Measurements from ENCODE around the gene PTPRJ. TPM values are rescaled to one million over a fixed set of nuclear protein-coding genes. Genes with fewer than 3 reads are reported as not detected.
A peak's percentile ranks its signal among the peaks of the same experiment; 100 is the strongest.
"Not testable (repeated sequence)": the region's sequence is repeated elsewhere in the genome, so short reads cannot be mapped to it uniquely, and the experiment has no call there.

Gene PTPRJ
- total and polyA plus RNA-seq, 2 experiments from 2014 or later, result 4.5 to 9.5 TPM

DNA sequence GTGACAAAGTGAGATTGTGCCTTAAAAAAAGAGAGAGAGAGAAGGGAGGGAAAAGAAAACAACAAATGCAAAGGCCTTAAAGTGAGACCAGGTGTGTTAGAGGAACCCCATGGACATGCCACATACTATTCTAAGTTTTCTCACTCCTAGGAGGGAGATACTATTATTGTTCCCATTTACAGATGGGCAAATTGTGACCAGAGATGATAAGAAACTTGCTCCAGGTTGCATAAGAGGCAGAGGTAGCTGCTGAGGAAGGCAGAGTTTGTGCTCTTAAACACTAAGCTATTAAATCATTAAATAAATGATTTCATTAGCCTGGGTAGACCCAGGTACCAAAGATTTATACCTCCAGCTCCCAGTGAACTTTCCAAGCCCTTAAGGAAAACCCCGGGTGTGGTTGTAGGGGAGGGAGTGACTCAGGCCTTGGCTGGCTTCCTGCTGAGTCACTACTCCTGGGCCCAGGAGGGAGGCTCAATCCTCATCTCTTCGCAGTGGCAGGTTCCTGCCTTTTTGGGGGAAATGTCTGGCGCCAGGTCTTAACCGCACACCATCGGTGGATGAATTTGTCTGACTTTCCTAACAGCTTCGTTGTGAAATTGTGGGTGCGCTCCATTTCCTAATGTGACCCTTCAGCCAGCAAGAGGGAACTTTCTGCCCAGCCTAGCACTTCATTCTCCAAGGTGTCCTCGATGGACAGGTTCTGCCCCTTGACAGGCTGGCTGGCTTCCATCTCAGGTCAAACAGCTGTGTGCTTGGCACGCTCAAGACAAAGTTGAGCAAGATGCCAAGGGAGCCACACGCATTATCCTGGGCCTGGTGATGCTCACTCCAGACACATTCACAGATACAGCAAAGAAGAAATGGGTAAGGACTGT is 33.4 kb upstream of the PTPRJ start:
- Histone ChIP-seq H3K36me3 (ENCODE audit: low read depth) (no peaks in the 10 kb centered on the region), H3K9me3 (ENCODE audit: low read depth) (no peaks in the 10 kb centered on the region), H3K4me2 (ENCODE audit: unreplicated experiment) (peak overlapping the region; percentile 45), H4K20me1 (ENCODE audit: insufficient read depth) (no peaks in the 10 kb centered on the region), H3K9ac (peak overlapping the region; percentile 39), H2AFZ (no peak overlapping the region), H3F3A (ENCODE audit: insufficient read depth) (peaks cover 15% of the 10 kb centered on the region), H3K27ac (peak overlapping the region; percentile 79), H3K9me2 (ENCODE audit: insufficient read depth) (no peaks in the 10 kb centered on the region), H3K79me2 (ENCODE audit: insufficient read depth) (no peaks in the 10 kb centered on the region), H3K4me1 (ENCODE audit: insufficient read depth) (peaks cover 22% of the 10 kb centered on the region), H3K4me3 (no peak overlapping the region), H3K27me3 (replicated peaks; ENCODE audit: insufficient read depth) (no peaks in the 10 kb centered on the region)
- DNase-seq, result peak; percentile 98
- TF ChIP-seq EZH2 (IDR thresholded peaks at IDR 0.05; ENCODE audit: insufficient read depth, poor library complexity, severe bottlenecking) (no peak), EZH2phosphoT487 (IDR thresholded peaks at IDR 0.05; ENCODE audit: insufficient read depth, low read depth) (no peak)
- 4 to 5% methylated on average over 9 to 10 of the region's 10 CpGs for WGBS, 2 experiments (ENCODE audit: low coverage in 1 of 2, low lambda C conversion rate in 2 of 2, missing lambda C conversion rate in 2 of 2)
- in situ Hi-C loops (cut with MboI), result no loop called here

DNA sequence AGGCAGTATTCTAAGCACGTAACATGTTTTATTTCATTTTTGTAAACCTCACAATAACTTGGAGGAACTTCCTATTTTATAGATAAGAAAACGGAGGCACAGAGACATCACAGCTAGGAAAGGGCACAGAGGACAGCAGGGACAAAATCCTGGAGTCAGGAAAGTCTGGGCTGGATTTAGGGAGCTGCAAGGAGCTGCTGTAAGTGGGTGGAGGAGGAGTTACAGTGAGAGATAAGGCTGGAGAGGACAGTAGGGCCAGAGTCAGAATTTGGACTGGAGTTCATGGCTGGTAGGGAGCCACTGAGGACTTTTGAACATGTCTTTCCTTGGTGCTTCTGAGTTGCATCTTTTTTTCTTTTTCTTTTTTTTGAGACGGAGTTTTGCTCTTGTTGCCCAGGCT is 32.2 kb upstream of the PTPRJ start:
- peaks cover 15% of the 10 kb centered on the region for H3F3A ChIP-seq (ENCODE audit: insufficient read depth)
- no peak overlapping the region for H3K4me2 ChIP-seq (ENCODE audit: unreplicated experiment)
- no peak overlapping the region for H3K27ac ChIP-seq
- no peaks in the 10 kb centered on the region for H3K79me2 ChIP-seq (ENCODE audit: insufficient read depth)
- peaks cover 22% of the 10 kb centered on the region for H3K4me1 ChIP-seq (ENCODE audit: insufficient read depth)
- no peaks in the 10 kb centered on the region for H3K27me3 ChIP-seq (replicated peaks; ENCODE audit: insufficient read depth)
- no peak overlapping the region for H2AFZ ChIP-seq
- H3K9me3 ChIP-seq (ENCODE audit: low read depth), result no peaks in the 10 kb centered on the region
- no peaks in the 10 kb centered on the region for H4K20me1 ChIP-seq (ENCODE audit: insufficient read depth)
- WGBS, 2 experiments (ENCODE audit: low coverage in 1 of 2, low lambda C conversion rate in 2 of 2, missing lambda C conversion rate in 2 of 2), result 73 to 83% methylated on average over 3 of the region's 3 CpGs
- peak; percentile 19 for DNase-seq
- no peaks in the 10 kb centered on the region for H3K9me2 ChIP-seq (ENCODE audit: insufficient read depth)
- TF ChIP-seq EZH2 (IDR thresholded peaks at IDR 0.05; ENCODE audit: insufficient read depth, poor library complexity, severe bottlenecking) (no peak), EZH2phosphoT487 (IDR thresholded peaks at IDR 0.05; ENCODE audit: insufficient read depth, low read depth) (no peak)
- no peaks in the 10 kb centered on the region for H3K36me3 ChIP-seq (ENCODE audit: low read depth)
- in situ Hi-C loops (cut with MboI), result no loop called here
- no peak overlapping the region for H3K9ac ChIP-seq
- H3K4me3 ChIP-seq, result no peak overlapping the region

DNA sequence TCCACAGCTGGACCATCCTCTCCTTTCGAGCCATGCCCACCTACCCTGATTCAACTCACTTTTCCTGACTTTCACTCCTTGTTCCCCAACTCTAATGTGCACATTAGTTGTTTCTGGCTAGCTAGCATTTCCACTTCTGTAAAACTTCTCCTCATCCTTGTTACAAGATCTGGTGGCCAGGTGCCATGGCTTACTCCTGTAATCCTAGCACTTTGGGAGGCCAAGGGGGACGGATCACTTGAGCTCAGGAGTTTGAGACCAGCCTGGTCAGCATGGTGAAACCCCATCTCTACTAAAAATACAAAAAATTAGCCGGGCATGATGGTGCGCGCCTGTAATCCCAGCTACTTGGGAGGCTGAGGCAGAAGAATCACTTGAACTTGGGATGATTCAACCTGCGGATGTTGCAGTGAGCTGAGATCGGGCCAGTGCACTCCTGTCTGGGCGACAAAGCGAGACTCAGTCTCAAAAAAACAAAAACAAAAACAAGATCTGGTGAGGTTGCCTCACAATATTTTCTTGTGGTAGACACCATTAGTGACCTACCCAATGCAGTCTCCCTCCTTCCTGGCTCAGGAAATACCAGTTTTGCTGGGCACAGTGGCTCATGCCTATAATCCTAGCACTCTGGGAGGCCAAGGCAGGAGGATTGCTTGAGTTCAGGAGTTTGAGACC is 31.2 kb upstream of the PTPRJ start:
- H3K9ac ChIP-seq; H3K79me2 ChIP-seq (ENCODE audit: insufficient read depth); DNase-seq; in situ Hi-C loops (cut with MboI); H3K4me2 ChIP-seq (ENCODE audit: unreplicated experiment); H3K27me3 ChIP-seq (replicated peaks; ENCODE audit: insufficient read depth); H3K9me2 ChIP-seq (ENCODE audit: insufficient read depth); H4K20me1 ChIP-seq (ENCODE audit: insufficient read depth); H3K36me3 ChIP-seq (ENCODE audit: low read depth); H3K4me3 ChIP-seq; H3K27ac ChIP-seq; H3K9me3 ChIP-seq (ENCODE audit: low read depth); H2AFZ ChIP-seq: not testable (repeated sequence)
- H3K4me1 ChIP-seq (ENCODE audit: insufficient read depth), result peaks cover 22% of the 10 kb centered on the region
- H3F3A ChIP-seq (ENCODE audit: insufficient read depth), result peaks cover 15% of the 10 kb centered on the region
- WGBS, 2 experiments (ENCODE audit: low coverage in 1 of 2, low lambda C conversion rate in 2 of 2, missing lambda C conversion rate in 2 of 2), result 85 to 86% methylated on average over 9 of the region's 9 CpGs

DNA sequence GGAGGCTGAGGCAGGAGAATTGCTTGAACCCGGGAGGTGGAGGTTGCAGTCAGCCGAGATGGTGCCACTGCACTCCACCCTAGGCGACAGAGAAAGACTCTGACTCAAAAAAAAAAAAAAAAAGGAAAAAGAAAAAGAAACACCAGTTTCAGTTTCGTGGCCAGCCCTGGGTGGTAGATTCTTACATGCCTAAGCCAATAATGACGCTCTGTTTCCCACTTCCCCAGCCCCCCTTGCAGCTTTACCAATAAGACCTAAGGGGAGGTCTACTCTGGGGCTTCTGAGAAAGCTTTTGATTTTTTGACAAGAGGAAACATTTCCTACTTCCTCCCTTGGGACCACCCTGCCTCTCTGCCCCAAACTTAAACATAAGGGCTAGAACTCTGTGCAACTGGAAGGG is 30.0 kb upstream of the PTPRJ start:
- DNase-seq, result no peak
- Histone ChIP-seq H3K27ac (no peak overlapping the region), H3K4me2 (ENCODE audit: unreplicated experiment) (no peak overlapping the region)

DNA sequence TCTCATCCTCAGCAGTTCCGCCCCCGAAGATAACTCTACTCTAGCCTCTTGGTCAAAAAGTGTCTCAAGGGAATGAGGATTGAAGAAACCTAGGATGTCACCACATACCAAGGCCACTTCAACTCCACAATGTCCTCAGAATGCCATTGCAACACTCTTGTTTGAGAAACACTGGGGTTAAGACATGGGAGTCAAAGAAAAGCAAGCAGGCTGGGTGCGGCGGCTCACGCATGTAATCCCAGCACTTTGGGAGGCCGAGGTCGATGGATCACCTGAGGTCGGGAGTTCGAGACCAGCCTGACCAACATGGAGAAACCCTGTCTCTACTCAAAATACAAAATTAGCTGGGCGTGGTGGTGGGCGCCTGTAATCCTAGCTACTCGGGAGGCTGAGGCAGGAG is 28.9 kb upstream of the PTPRJ start:
- H3K27me3 ChIP-seq (replicated peaks; ENCODE audit: insufficient read depth); H3K9me3 ChIP-seq (ENCODE audit: low read depth); in situ Hi-C loops (cut with MboI); H3K9me2 ChIP-seq (ENCODE audit: insufficient read depth); H3K4me3 ChIP-seq; H3K36me3 ChIP-seq (ENCODE audit: low read depth); H3K27ac ChIP-seq; H3K4me2 ChIP-seq (ENCODE audit: unreplicated experiment); H3K9ac ChIP-seq; H3K79me2 ChIP-seq (ENCODE audit: insufficient read depth); DNase-seq; H2AFZ ChIP-seq; H4K20me1 ChIP-seq (ENCODE audit: insufficient read depth): not testable (repeated sequence)
- Histone ChIP-seq H3K4me1 (ENCODE audit: insufficient read depth) (peaks cover 18% of the 10 kb centered on the region), H3F3A (ENCODE audit: insufficient read depth) (peaks cover 13% of the 10 kb centered on the region)
- WGBS, 2 experiments (ENCODE audit: low coverage in 1 of 2, low lambda C conversion rate in 2 of 2, missing lambda C conversion rate in 2 of 2), result 91 to 93% methylated on average over 12 of the region's 12 CpGs

More for the DNA sequence above, 30.0 kb upstream of the PTPRJ start:
- TF ChIP-seq EZH2 (IDR thresholded peaks at IDR 0.05; ENCODE audit: insufficient read depth, poor library complexity, severe bottlenecking), result no peak
- no peak for TF ChIP-seq EZH2phosphoT487 (IDR thresholded peaks at IDR 0.05; ENCODE audit: insufficient read depth, low read depth)
- no peak overlapping the region for H2AFZ ChIP-seq
- no peaks in the 10 kb centered on the region for H3K36me3 ChIP-seq (ENCODE audit: low read depth)
- 83 to 86% methylated on average over 5 of the region's 5 CpGs for WGBS, 2 experiments (ENCODE audit: low coverage in 1 of 2, low lambda C conversion rate in 2 of 2, missing lambda C conversion rate in 2 of 2)
- no peaks in the 10 kb centered on the region for H3K9me2 ChIP-seq (ENCODE audit: insufficient read depth)
- in situ Hi-C loops (cut with MboI), result no loop called here
- H3K9ac ChIP-seq, result no peak overlapping the region
- no peak overlapping the region for H3K4me3 ChIP-seq
- H3K9me3 ChIP-seq (ENCODE audit: low read depth), result no peaks in the 10 kb centered on the region
- H4K20me1 ChIP-seq (ENCODE audit: insufficient read depth), result no peaks in the 10 kb centered on the region
- peaks cover 22% of the 10 kb centered on the region for H3K4me1 ChIP-seq (ENCODE audit: insufficient read depth)
- H3K79me2 ChIP-seq (ENCODE audit: insufficient read depth), result no peaks in the 10 kb centered on the region
- H3F3A ChIP-seq (ENCODE audit: insufficient read depth), result peaks cover 15% of the 10 kb centered on the region
- no peaks in the 10 kb centered on the region for H3K27me3 ChIP-seq (replicated peaks; ENCODE audit: insufficient read depth)
